Adipocyte (in vitro differentiated cells): ENCODE results near the gene PRRT4.
A peak's percentile ranks its signal among the peaks of the same experiment; 100 is the strongest.

Experiments used
- DNase-seq: peaks from one replicate; pipeline ENCODE4 v3.0.0-alpha.2; 2015; ENCODE audit warnings: low read depth
- H3K27me3 ChIP-seq: replicated peaks from 2 replicates; pipeline ENCODE4 v1.7.0; 2013; ENCODE audit warnings: mild to moderate bottlenecking, low read length, moderate library complexity; ENCODE audit not compliant: control insufficient read depth, insufficient read depth
- H3K36me3 ChIP-seq: 2 replicates; pipeline ENCODE4 v1.7.0; 2013; ENCODE audit warnings: low read length, mild to moderate bottlenecking, moderate library complexity; ENCODE audit not compliant: control insufficient read depth, insufficient read depth, severe bottlenecking
- H3K4me1 ChIP-seq: 2 replicates; pipeline ENCODE4 v1.7.0; 2013; ENCODE audit warnings: mild to moderate bottlenecking, low read length, moderate library complexity; ENCODE audit not compliant: control insufficient read depth, insufficient read depth
- H3K4me3 ChIP-seq: 2 replicates; pipeline ENCODE4 v1.7.0; 2013; ENCODE audit warnings: mild to moderate bottlenecking, low read length, moderate library complexity
- H3K9ac ChIP-seq: 2 replicates; pipeline ENCODE4 v1.7.0; 2013; ENCODE audit warnings: mild to moderate bottlenecking, low read length, moderate library complexity
- H3K9me3 ChIP-seq: 2 replicates; pipeline ENCODE4 v1.7.0; 2013; ENCODE audit warnings: mild to moderate bottlenecking, low read length, moderate library complexity; ENCODE audit not compliant: control insufficient read depth

Gene PRRT4

DNA sequence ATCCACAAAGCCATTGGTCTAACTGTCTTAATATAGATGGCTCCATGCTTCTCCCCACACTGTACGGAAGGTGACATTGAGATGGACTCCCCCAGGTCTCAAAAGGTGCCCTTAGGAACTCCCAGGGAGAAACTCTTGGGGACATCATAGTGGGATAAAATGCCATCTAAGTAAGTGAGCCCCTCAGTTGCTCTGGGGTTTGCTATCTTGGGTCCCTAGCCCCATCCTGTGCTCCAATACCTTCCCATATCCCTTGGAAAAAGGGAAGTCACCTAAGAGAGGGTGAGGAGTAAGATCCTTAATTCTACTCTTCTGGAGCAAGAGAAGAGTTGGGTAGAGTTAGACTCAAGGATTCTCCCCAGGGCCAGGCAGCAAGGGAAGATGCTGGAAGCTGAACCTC lies 7.9 kb downstream of the PRRT4 start:
- no peak for DNase-seq
- Histone ChIP-seq H3K9me3 (no peaks in the 10 kb centered on the region), H3K27me3 (peaks cover 35% of the 10 kb centered on the region), H3K36me3 (no peaks in the 10 kb centered on the region), H3K4me1 (peaks cover 14% of the 10 kb centered on the region), H3K4me3 (no peak overlapping the region), H3K9ac (no peak overlapping the region)

DNA sequence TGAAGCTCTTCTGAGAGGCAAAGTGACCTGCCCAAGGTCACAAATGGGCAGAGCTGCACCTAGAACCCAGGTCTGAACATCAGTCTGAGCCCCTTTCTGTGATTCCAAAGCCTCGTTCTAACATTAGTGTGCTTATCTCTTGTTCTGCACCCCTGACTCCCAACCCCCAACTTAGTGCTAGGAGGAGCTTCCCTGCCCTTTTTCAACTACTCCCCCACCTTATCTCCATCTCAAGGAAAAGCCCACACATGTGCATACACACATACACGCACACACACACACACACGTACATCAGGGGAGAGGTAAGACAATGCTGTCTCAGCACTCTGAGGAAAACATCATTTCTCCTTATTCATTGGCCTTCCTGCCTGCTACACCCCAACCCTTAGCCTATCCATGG lies 8.3 kb downstream of the PRRT4 start:
- H3K4me3 ChIP-seq, result no peak overlapping the region
- peaks cover 39% of the 10 kb centered on the region for H3K27me3 ChIP-seq
- no peak overlapping the region for H3K9ac ChIP-seq
- no peaks in the 10 kb centered on the region for H3K9me3 ChIP-seq
- peaks cover 10% of the 10 kb centered on the region for H3K4me1 ChIP-seq
- no peak for DNase-seq
- H3K36me3 ChIP-seq, result no peaks in the 10 kb centered on the region

DNA sequence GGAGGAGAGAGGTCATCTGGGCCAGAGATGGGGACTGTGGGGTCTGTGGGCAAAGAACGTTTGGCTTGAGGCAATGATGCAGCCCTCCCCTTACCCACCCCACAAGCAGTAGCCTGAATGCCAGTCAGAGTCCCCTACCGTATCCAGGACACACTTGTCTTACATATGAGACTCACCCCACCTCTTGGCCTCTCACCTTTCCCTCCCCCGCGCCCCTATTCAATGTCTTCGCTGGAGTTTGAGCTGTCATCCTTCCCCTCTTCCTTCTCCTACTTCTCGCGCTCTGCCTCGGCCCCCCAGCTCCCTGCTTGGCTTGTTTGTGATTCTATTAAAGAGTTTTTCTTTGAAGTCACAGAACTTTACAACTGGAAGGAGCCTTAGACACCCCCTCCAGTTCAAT lies 8.9 kb downstream of the PRRT4 start:
- peaks cover 40% of the 10 kb centered on the region for H3K27me3 ChIP-seq

DNA sequence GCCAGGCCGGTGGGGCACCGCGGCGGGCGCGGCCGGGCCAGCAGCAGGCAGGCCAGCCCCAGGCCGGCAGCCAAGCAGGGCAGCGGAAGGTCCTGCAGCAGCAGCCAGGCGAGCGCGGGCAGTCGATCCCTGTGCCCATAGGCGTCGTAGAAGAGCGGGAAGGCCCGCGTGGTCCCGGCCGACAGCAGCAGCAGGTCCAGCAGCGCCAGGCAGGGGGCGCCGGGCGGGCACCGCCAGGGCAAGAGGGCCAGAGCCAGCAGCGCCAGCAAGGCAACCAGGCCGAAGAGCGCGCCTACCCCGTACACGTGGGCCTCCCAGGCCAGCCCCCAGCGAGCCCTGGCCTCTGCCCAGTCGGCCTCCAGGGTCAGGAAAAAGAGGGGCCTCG lies 9.3 kb downstream of the PRRT4 start:
- DNase-seq, result peak; percentile 38
- no peaks in the 10 kb centered on the region for H3K4me1 ChIP-seq
- no peak overlapping the region for H3K9ac ChIP-seq
- H3K27me3 ChIP-seq, result peaks cover 40% of the 10 kb centered on the region
- no peaks in the 10 kb centered on the region for H3K9me3 ChIP-seq
- no peaks in the 10 kb centered on the region for H3K36me3 ChIP-seq
- no peak overlapping the region for H3K4me3 ChIP-seq

More for the DNA sequence above, 8.9 kb downstream of the PRRT4 start:
- Histone ChIP-seq H3K9ac (no peak overlapping the region), H3K36me3 (no peaks in the 10 kb centered on the region), H3K4me3 (no peak overlapping the region), H3K4me1 (peaks cover 5% of the 10 kb centered on the region), H3K9me3 (no peaks in the 10 kb centered on the region)
- no peak for DNase-seq

DNA sequence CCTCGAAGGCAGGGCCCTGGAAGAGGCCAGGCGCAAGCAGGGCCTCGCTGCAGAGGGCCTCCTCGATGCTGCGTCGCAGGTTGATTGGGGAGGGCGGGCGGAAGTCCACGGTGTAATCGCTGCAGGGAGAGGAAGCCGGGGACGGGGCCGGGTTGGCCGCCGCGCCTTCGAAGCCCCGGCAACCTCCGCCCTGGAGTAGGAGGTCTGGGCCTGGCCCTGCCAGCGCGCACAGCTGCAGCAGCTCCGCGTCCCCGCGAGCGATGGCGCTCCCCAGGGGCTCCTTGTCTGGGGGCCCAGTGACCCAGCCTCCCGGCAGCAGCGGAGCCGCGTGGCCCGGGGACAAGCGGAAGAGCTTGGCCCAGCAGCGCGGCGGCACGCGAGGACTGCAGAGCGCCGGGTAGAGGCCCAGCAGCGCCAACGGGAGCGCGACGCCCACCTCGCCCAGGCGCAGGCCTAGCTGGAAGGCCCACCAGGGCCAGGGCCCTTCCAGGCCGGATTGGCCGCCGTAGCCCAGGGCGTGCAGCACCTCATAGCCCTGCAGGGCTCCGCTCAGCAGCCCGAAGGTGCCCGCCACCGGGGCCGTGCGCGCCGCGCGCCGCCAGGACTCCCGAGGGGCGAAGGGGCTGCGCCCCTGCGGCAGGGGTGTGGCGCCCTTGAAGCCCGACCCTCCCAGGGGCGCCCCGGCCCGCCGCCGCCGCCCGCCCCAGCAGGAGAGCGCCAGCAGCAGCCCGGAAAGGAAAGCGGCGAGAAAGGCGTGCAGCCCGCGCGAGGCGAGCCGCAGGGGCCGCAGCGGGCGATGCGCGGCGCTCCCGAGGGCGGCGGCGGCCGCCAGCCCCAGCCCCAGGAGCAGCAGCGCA lies 10.0 kb downstream of the PRRT4 start:
- H3K9me3 ChIP-seq, result no peaks in the 10 kb centered on the region
- no peaks in the 10 kb centered on the region for H3K36me3 ChIP-seq
- no peaks in the 10 kb centered on the region for H3K4me1 ChIP-seq
- H3K9ac ChIP-seq, result no peak overlapping the region
- DNase-seq, result no peak
- no peak overlapping the region for H3K4me3 ChIP-seq
- H3K27me3 ChIP-seq, result peaks cover 40% of the 10 kb centered on the region

DNA sequence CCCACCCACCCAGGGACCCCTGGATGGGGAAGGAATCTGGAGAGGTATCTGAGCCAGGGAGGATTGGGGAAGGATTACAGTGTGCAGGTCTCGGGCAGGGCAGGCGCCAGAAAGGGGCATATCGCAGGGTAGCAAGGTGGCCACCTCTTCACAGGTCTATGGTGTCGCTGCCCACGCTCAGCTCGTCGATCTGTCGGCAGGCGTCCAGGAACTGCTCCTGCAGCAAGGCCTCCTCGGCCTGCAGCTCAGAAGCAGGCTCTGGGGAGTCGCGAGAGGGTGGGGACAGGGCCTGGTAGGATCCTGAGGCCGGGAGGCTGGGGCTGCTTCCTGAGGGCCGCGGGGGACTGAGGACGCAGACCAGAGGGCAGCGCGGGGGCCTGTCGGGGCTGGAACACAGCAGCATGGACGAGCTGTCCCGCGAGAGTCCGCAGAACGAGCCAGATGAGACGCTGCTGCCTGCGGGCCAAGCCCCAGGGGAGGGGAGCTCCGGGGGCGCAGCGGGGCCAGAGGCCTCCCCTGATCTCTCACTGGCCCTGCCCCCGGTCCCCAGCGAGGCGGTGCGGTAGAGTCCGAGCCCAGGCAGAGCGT lies 10.7 kb downstream of the PRRT4 start:
- H3K9me3 ChIP-seq, result no peaks in the 10 kb centered on the region
- no peaks in the 10 kb centered on the region for H3K36me3 ChIP-seq
- no peaks in the 10 kb centered on the region for H3K4me1 ChIP-seq
- no peak overlapping the region for H3K9ac ChIP-seq
- no peak overlapping the region for H3K4me3 ChIP-seq
- DNase-seq, result no peak
- peaks cover 40% of the 10 kb centered on the region for H3K27me3 ChIP-seq

DNA sequence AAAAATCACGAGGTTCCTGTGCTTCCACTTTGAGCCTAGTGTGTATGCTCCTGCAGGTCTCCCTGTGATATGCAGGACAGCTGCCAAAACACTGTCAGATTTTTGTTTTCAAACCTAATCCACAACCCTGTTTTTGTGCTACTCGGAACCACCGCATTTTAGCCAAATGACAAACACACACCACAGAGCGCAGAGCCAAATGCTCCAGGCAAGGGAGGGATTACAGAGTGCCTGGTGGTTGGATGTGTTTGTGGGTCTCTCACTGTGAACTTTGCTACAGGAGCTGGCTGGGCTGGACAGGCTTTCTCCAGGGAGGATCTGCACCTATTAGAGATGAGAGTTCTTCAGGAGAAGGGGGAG lies 12.0 kb downstream of the PRRT4 start:
- Histone ChIP-seq H3K36me3 (no peaks in the 10 kb centered on the region), H3K4me1 (no peaks in the 10 kb centered on the region), H3K4me3 (no peak overlapping the region), H3K9ac (no peak overlapping the region), H3K27me3 (peaks cover 40% of the 10 kb centered on the region), H3K9me3 (no peaks in the 10 kb centered on the region)
- peak; percentile 44 for DNase-seq

DNA sequence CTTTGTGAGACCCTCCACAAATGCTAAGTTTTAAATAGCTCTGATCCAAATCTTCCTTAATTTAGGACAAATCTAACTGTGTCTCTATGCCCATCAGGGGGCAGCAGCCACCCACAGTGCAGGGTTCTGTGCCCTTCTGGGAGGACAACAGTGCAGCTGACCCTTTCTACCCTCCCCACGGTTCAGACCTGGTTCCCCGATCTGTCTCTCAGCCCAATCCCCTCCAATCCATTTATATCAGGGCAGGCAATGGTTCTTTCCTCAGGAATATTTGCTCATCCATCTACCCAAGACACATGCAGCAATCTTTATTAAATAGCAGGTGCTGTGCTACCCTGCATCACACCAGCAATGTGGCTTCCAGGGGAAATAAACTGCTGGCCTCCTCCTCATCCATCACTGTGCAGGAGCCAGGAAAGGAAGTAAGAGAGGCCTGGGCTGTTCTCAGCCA lies 13.8 kb downstream of the PRRT4 start:
- peak; percentile 72 for DNase-seq
- H3K9me3 ChIP-seq, result no peaks in the 10 kb centered on the region
- H3K4me1 ChIP-seq, result peaks cover 7% of the 10 kb centered on the region
- no peaks in the 10 kb centered on the region for H3K36me3 ChIP-seq
- no peak overlapping the region for H3K4me3 ChIP-seq
- no peak overlapping the region for H3K9ac ChIP-seq
- H3K27me3 ChIP-seq, result peaks cover 26% of the 10 kb centered on the region

DNA sequence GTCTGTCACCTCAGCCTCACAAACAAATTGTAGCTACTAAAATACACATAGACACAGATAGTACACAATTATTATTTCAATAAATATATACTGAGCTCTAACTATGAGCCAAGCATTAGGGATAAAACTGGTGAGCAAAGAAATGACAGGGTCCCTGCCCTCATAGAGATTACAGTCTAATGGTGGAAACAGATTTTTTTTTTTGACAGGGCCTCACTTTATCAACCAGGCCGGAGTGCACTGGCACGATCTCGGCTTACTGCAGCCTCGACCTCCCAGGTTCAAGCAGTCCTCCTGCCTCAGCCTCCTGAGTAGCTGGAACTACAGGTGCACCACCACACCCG lies 17.1 kb downstream of the PRRT4 start:
- H3K4me3 ChIP-seq, result no peak overlapping the region
- no peaks in the 10 kb centered on the region for H3K9me3 ChIP-seq
- H3K36me3 ChIP-seq, result peaks cover 5% of the 10 kb centered on the region
- peaks cover 29% of the 10 kb centered on the region for H3K4me1 ChIP-seq
- no peak for DNase-seq
- peaks cover 12% of the 10 kb centered on the region for H3K27me3 ChIP-seq
- H3K9ac ChIP-seq, result peak overlapping the region; percentile 98

DNA sequence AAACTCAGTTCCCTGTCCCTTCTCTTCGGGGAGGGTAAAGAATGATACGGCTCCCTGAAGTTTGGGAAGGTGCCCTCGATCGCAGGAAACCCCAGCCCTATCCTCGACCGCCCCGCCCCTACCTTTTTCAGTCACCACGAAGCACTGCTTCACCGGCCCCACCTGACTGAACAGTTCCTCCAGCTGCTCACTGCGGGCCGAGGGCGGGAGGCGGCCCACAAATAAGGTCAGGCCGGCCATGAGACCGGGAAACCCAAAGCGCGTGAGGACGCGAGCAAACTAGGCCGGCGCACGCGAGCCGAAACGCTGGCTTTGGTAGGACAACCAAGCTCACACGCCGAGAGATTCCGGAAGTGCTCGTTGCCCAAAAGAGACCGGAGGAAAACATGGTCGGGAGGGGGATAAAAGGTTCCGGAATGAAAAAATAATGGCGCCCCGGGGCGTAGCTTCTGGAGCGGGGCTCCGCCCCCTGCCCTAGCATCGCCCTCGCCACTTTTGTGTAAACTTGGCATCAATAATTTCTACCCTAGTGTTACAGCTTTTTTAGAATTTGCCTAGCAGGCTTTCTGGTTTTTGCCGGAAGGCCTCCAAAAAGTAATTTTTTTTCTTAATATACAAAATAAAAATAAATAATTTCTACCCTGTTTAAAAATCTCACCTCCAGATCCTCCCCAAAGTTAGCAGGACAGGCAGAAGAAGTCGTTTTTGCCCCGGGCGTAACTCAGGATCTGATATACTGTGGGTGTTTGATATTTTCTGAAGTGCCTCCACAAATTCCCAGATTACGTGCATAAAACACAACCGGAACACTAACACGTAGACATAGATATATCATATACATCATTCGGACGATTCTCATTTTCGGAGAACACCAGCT lies 17.7 kb downstream of the PRRT4 start, which contains the start of gene RBM28:
Gene RBM28 (minus strand): TSS at position 355 of the 877 bp plus-strand sequence. CDS start 115 bp downstream, at position 240.
- Histone ChIP-seq H3K4me1 (peaks cover 29% of the 10 kb centered on the region), H3K9ac (peak within 1 kb of the TSS; percentile 98), H3K4me3 (peak within 1 kb of the TSS; percentile 99), H3K27me3 (peaks cover 6% of the 10 kb centered on the region), H3K36me3 (peaks cover 11% of the 10 kb centered on the region), H3K9me3 (no peaks in the 10 kb centered on the region)
- peak; percentile 97 for DNase-seq

DNA sequence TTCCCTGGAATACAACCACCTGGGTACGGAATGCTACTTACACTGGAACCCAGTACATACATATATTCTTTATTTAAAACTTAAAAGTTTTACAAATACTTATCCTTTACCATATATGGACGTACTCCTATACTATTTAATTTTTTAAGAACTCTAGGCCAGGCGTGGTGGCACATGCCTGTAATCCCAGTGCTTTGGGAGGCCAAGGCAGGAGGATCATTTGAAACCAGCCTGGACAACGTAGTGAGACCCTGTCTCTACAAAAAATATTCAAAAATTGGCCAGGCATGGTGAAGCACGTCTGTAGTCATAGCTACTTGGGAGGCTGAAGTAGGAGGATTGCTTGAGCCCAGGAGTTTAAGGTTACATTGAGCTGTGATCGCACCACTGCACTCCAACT lies 19.8 kb downstream of the PRRT4 start:
- H3K4me1 ChIP-seq, result peaks cover 29% of the 10 kb centered on the region
- H3K9ac ChIP-seq, result peak overlapping the region; percentile 4
- DNase-seq, result no peak
- H3K27me3 ChIP-seq, result no peaks in the 10 kb centered on the region
- peak overlapping the region; percentile 99 for H3K4me3 ChIP-seq
- peaks cover 31% of the 10 kb centered on the region for H3K36me3 ChIP-seq
- H3K9me3 ChIP-seq, result no peaks in the 10 kb centered on the region
